GM21619 (cell line): Measurements from ENCODE around the gene ETS1.
A peak's percentile ranks its signal among the peaks of the same experiment; 100 is the strongest.

ENCODE experiments used
- ATAC-seq: cut with Tn5 transposase; IDR thresholded peaks from one replicate; pipeline ENCODE4 v1.9.1; 2021; ENCODE audit not compliant: unreplicated experiment

ETS1 gene

DNA sequence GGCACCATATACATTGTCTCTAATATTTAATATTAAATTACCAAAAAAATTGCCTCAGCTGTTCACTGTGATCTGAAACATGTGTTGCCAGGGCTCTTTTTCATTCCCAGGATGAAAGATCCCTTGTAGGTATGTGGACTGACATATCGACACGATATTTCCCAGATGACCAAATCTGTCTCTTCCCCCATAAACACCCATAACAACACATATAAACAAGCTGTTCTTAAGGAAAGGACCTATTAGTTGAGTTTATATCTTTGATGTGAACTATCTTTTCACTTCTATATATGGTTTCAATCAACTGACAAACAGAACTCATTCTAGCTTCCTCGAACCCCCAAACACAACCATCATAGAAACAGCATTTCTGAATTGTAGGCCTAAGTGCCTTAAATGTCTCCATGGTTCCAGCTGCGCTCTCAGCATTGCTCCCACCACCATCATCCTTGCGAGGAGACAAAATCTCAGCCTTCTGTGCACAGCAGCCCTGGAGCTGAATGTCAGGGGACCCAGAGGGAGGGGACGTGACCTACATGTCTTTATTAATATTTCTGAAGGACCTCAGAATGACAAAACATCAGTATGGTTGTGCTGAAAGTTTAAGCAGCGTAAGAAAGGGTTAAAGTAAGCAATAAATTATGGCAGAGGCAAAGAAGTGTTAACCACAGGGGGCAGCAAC lies 67.0 kb downstream of the ETS1 start:
- ATAC-seq, result no peak

DNA sequence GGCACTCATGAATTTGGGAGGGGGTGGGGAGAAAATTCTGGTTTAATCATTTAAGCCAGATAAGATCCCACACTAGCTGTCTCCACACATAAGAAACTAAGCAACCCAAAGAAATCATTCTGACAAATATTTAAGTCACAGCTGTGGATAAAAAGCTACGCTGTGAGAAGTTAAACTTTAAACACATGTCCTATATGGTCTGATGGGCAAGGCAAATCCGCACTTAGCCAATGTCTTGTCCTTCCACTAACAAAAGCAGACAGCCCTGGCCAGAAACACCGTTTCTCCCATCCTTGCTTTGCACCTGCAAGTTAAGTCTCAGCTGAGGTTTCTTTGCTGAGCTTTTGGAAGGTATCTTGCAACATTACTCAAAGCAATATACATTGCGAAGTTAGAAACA lies 68.0 kb downstream of the ETS1 start:
- ATAC-seq, result peak; percentile 12

DNA sequence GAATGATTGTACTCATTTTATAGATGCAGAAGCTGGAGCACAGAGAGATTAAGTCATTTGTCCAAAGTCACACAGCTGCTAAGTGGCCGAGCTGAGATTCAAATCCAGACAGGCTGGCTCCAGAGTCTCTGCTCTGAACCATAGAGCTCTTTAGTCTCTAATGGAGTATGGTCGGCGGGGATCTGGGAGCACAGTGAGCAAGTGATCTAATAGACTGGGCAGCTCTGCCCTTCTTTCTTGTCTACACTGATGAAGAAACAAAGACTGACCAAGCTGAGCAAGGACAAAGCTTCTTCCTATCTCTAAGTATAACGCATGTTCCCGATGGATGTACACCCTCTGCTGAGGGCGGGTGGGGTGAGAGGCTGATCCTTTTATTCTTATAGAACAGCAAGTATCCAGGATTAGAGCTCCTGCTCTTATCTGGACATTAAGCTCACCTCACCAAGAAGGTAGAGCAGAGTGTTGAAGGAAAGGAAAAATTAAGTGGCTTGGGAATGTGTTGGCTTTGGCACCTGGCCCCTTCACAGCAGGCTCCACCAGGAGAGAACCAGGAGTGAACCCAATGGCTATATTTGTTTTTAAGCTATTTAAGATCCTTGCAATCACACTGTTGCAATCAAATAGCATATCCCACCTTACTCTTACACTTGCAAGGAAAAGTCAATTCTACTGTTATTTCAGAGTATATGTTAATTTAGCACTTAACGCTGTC lies 68.7 kb downstream of the ETS1 start:
- ATAC-seq, result no peak

DNA sequence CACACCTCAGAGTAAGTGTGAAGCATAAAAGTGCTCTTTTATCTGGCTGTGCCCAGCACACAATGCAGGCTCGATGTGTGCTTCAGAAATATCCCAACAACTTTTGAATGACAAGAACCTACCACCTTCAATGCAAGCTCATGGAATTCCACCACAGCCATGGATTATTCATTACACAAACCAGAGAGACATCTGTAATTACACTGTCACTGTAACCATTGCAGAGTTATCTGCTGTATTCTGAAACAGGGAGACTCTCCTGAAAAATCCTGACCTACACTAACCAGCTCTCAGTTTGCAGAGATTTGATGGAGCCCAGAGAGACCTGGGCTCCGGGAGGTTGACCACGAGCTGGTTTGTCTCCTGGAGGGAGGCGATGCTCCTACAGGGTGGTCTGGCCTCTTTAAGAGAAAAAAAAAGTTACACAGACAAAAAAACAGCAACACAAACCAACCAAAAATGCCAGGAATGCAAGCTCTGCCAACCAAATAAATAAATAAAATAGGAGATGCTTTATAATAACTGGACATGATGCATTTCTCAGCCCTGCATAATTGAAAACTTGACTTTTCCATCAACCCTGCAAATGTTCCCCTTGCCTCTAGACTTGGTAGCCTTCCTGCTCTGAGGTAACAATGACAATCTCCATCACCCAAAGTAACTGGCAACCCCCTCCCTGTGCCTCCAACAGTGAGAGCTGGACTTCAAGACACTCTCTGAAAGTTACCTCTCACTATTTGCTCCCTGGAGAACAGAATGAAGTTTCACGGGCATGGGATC lies 69.7 kb downstream of the ETS1 start:
- ATAC-seq, result no peak

DNA sequence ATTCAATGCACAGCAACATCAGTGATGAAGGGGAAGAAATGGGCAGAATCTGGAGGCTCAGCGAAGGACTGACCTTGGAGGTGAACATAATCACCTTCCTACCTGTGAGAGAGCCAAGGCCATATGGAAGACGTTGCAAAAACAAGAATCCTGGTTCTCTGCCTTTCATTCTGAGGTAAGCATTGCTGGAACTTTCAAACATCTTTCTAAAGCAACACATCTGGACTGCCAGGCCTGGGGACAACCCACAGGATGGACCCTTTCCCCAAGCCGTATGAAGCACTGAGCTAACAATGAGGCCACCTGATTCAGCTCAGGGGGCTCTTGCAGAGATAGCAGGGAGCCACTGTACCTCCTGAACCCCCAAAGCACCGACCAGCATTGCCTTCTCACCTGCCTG lies 70.5 kb downstream of the ETS1 start:
- no peak for ATAC-seq

DNA sequence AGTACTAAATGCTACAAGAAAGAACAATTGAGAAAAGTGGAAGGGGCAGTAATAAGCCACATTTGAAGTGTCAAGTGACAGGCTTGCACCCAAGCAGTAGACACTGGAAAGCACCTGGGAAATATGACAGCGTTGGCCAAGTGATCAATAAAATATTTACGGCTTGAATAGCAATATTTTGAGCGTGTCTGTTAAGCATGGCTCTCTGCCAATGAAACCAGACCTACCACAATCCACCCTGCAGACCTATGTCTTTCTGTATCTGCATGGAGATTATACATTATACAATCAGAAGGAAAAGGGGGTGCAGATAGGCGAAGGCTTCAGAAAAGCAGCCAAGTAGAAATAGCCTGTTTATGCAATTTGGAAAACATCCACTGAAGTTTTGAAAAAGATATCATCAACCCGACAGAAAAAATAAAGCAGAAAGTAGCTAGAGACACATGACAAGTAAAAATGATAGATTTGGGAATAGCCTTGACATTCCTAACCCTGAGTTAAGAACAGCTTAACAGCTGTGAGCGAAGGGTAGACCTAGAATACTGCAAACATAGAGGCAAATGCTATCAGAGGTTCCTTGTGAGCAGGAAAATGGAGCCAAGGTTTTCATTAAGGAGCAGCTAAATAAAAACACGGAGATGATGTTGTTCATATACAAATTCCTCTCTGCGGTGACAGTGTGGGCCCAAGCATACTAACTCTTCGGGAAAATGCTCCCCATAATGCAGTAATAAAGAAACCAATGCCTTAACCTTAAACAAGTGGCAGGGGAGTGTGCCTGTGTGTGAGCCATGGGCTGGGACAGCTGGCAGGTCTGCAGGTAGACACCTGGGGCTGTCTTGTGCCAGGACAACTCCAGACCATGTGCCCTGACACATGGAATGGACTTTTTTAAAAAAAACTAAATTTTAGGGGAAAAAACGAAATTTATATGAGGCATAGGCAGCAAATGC lies 71.3 kb downstream of the ETS1 start:
- no peak for ATAC-seq

DNA sequence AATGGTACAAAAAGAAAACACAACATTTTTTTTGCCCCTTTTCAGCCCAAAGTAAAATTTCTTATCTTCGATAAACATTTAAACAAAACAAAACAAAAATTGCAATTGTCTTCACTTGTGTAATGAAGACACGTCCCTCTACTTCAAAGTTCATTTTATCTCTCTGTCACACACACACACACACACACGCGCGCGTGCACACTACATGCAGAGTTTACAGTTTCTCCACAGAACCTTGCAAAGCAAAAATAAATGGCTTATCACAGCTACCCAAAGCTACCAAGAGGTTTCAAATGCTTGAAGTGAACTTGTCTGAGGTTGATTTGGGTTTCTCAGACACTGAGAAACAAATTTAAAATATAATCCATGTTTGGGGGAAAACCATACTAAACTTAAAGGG lies 72.3 kb downstream of the ETS1 start:
- ATAC-seq, result no peak

DNA sequence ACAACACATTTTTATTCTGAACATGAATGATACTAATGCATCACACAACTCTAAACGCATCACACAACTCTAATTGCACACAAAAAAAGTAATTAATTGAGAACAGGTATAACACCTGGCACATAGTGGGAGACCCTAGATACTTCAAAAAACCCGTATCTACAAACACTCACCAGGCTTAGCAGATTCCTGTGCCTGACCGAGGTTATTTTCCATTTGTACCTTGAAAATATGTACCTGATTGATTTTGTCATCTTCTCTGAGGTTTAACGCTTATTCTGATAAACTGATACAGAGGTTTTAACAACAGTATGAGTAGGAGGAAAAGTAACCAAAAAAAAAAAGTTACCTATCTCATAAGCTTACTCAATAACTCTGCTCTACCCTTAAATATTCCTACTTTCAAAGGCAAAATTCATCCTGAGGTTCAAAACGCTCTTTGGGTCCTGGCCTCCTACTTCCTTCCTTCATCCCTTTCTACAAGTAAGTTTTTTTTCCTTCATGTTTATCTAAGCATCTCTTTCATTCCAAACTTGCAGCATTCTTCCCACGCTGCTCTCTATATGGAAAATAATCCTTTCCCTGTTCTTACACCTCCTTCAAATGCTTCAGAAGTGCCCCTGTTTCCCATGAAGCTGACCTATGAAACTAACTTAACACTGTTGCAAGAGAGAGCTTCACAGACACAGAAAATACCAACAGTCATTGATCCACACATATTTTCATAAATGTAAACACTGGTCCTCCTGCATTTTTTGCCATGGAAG lies 73.3 kb downstream of the ETS1 start:
- no peak for ATAC-seq

DNA sequence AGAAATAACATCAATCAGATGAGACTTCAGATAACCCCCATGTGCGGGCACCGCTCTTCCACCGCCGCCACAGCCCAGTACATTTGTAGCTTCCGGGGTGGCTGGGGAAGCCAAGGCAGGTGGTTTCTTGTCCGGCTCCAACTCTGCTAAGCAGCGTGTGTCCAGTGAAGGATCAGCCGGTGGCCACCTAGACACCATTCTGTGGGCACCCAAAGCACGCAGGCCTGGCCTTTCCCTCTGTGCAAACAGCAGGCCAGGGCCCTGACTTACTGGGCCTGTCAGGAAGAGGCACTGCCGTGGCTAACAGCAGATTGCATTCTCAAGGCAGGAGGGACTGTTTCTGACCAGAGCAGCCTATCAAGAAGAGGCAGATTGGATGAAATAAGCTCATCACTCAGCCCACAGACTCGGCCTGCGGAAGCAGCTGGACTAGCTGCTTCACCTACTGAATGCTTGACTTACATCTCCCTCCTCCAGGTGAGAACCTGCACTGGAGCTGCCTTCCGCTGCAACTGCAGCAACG lies 74.8 kb downstream of the ETS1 start:
- no peak for ATAC-seq

DNA sequence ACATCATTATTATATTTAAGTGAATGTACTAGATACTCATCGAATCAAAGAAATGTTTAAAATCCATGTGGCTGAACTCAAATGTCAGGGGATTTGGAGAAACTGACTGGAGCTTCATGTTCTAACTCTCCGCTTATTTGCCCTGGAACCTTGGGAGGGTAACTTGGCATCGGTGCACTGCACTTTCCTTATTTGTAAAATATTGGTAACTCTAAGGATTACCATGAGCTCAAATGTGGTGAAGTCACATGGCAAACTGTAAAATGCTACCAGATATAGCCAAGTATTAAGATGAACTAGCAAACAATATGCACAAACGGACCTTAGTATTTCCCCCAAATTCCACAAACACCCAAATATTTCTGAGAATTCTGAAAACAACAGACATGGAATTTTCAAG lies 75.6 kb downstream of the ETS1 start:
- ATAC-seq, result no peak

DNA sequence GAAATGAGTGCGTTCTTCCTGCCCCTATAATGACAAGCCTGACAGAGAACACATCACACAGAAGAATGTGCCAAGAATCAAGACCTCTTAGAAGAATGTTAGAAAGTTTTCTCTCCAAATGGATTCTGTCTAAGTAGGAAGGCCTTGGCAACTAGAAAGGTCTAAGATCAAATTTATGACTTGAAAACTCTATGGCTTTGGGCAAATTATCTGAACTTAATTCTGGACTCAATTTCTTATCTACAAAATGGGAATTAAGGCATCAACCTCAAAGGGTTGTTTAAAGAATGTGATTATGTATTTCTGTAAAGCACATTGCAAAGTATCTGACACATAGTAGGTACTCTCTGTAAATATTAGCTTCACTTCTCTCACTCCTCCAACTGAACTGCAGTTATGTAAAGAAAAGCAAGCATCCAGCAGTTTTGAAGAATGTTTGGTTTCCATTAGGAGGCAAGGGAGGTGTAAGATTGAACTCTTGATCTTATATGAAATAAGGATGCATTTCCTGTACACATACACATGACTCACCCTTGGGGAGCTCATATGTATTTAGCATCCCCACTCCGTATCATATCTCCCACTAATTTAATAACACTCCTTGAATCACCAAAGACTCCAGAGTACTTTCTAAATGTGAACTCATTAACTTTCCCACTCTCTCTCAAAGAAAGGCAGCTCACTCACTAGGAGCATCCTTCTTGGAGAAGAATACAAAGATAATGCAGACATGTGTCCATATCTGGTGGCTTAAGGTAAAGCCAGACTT lies 77.6 kb downstream of the ETS1 start:
- no peak for ATAC-seq

DNA sequence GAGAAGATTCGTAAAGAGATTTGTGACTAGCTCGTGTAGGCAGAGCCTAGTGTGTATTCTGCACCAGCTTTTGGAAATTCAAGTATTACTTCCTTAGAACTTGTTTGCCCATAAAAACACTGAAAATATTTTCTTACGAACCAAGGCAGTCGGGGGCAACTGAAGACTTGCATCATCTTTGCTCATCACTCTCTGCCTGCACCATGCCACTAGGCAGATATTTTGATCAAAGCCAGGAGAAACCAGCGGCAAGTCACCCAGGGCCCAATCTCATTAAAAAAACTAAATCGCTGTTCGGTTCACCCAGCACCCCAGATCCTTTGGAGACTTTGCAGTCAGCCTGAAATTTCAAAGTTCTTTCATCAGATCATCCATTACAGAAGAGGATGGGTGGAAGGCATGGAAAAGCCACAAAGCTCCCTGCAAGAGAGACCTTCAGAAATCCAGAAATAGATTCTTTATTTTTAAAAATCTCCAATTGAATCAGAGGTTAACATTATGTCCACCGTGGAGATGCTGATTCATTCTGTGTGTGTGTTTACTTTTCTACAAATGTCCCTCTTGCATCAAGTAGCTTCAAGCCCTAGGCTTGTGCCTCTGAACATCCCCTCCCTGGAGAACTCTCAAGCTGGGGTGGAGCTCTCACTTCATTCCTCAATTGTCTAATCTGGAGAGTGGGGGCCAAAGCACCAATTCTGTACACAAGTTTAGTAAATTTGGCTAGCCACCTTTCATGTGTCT lies 78.4 kb downstream of the ETS1 start:
- ATAC-seq, result no peak

DNA sequence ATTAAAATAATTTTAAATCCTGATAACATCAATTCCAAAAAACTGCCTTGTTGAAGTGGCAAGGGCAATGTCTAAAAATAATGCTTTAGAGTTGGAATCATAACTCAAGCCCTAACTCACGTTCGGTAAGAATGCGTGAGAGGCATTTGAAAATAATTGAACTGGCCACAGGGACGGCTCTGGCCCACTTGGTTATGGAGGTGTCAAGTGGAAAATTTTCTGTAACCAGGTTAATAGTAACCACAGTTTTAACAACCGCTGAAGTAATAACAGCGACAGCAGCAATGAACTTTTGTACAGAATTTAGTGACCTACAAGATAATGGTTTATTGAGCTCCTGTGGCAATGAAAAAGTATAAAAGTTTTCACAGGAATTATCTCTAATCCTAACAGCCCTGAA lies 79.4 kb downstream of the ETS1 start:
- ATAC-seq, result no peak

DNA sequence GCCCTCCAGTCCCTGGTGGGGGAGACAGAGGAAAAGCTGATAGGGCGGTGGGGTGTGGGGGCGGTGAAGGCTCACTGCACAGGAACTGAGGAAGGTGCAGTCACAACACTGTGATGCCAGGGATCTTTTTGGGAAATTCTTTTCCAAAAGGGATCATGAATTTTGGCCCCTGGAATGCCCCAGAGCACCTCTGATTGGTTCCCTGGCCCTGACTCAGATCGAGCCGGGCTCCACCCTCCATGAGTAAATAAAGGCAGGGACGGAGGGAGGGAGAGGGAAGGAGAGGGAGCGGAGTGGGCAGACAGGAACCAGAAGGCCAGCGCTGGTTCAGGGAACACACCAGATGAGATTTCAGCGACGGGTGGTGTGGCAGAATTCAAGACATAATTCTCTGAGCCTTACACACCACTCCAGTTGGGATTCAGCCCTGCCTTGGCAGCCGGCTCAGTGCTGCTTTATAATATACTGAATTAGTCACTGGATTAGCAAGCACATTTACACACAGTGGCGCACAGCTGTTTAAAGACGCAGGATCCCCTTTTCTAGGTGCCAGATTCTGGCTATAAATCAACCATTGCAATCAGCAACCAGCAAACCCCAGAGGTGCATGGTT lies 80.3 kb downstream of the ETS1 start:
- no peak for ATAC-seq

DNA sequence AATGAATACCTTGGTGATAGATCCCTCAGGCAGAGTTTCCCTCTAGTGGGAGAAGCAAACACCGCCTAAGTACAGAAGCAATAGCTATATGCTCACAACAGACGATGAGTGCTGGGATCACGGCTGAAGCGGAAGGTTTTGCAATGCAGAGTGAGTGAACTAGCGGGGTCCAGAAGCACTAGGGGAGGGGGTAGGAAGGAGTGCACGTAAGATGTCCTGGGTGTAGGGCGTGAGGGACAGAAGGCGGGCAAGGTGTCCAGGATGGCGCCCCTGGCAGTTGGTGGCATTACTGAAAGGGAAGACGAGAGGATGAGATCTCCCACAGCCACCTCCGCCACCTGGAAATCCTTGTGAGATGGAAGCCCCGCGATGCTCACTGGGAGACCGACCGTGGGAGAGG lies 81.0 kb downstream of the ETS1 start:
- no peak for ATAC-seq

DNA sequence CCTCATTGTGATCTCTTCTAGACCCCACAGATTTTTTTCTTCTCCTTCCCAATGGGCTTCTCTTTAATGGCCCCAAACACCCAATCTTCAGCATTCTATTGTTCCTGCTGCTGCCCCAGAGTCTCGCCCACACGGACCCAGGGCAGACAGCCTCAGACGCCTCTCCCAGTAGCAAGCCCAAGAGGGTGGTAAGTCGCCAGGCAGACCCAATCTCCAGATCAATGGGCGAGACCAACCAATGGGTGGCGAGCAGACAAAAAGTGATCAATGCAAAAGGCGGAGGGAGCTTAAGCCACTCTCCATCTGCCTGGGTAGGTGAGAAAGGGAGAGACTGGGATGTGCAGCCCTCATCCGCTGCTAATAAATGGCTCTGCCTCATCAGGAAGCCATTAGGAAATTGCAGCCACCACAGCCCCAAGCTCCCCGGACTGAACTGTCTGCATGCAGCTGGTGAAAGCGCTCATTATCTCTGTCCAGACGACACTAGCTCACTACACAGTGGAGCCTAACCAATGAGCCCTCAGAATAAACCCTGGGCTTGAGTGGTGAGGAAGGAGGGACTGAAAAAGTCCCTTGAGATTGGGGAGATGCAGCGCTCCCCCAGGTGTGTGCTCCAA lies 81.8 kb downstream of the ETS1 start:
- no peak for ATAC-seq

DNA sequence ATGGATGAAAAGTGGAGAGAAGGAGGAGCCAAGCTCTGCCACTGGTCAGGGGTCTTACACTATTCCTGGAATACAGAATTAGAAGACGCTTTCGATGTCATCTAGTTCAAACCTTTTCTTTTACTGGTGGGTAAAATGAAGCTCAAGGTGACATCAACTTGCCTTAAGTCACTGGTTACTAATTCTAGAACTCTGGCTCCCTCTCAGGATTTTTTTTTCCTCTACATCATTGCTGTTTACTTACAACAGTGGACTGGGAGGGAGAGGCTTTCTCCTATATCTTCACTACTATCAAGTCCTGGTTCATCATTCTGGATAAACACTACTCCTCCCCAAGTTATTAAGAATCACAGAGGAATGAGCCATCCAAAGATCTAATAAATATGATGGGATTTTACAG lies 82.9 kb downstream of the ETS1 start:
- ATAC-seq, result no peak
